NCI-H146 treated with DMSO at 0.1 percent for 48 hours (cell line): ENCODE data around the gene ZNF587.
"Not testable (repeated sequence)": the region's sequence is repeated elsewhere in the genome, so short reads cannot be mapped to it uniquely, and the experiment has no call there.

ENCODE experiments used
- DNase-seq: peaks from one replicate; lab custom pipeline; 2025; ENCODE audit not compliant: unreplicated experiment; lab: John Stamatoyannopoulos, UW

ZNF587 gene

GRCh38 chr19:57821501-57821900, 28.2 kb upstream of the ZNF587 start:
- not testable (repeated sequence) for DNase-seq

GRCh38 chr19:57823155-57823554, 26.5 kb upstream of the ZNF587 start:
- not testable (repeated sequence) for DNase-seq

- not testable (repeated sequence) for DNase-seq
Measured at GRCh38 chr19:57823608-57824007, 26.1 kb upstream of the ZNF587 start.

GRCh38 chr19:57825511-57825910, 24.1 kb upstream of the ZNF587 start:
- DNase-seq, result no peak

GRCh38 chr19:57829316-57829715, 20.3 kb upstream of the ZNF587 start:
- no peak for DNase-seq

- DNase-seq, result no peak
Measured at GRCh38 chr19:57830071-57830602, 19.5 kb upstream of the ZNF587 start, which contains the start of gene ZNF587B. TSS of gene ZNF587B (plus strand) at chr19:57830299. CDS start at chr19:57830529, 230 bp downstream.

GRCh38 chr19:57836991-57837390, 12.7 kb upstream of the ZNF587 start:
- not testable (repeated sequence) for DNase-seq

- not testable (repeated sequence) for DNase-seq
Measured at GRCh38 chr19:57838622-57839191, 11.0 kb upstream of the ZNF587 start.

- DNase-seq, result no peak
Measured at GRCh38 chr19:57841122-57841763, 8.4 kb upstream of the ZNF587 start.

GRCh38 chr19:57847164-57847563, 2.5 kb upstream of the ZNF587 start:
- DNase-seq, result not testable (repeated sequence)

- DNase-seq, result not testable (repeated sequence)
Measured at GRCh38 chr19:57849162-57849665, 445 bp upstream of the ZNF587 start.

GRCh38 chr19:57850553-57851017, 926 bp downstream of the ZNF587 start:
- peak; percentile 38 for DNase-seq

GRCh38 chr19:57851812-57852603, 2.3 kb downstream of the ZNF587 start:
- not testable (repeated sequence) for DNase-seq

GRCh38 chr19:57854117-57854516, 4.5 kb downstream of the ZNF587 start:
- DNase-seq, result not testable (repeated sequence)

GRCh38 chr19:57862351-57862750, 12.7 kb downstream of the ZNF587 start:
- DNase-seq, result not testable (repeated sequence)

GRCh38 chr19:57867868-57868492, 18.3 kb downstream of the ZNF587 start:
- no peak for DNase-seq

GRCh38 chr19:57869655-57870054, 20.0 kb downstream of the ZNF587 start:
- DNase-seq, result not testable (repeated sequence)

- DNase-seq, result no peak
Measured at GRCh38 chr19:57870225-57870624, 20.6 kb downstream of the ZNF587 start.

GRCh38 chr19:57872450-57872849, 22.8 kb downstream of the ZNF587 start:
- DNase-seq, result no peak

- not testable (repeated sequence) for DNase-seq
Measured at GRCh38 chr19:57873883-57874799, 24.5 kb downstream of the ZNF587 start.
